Measurements from ENCODE around the gene ANKRD34A.

DNA sequence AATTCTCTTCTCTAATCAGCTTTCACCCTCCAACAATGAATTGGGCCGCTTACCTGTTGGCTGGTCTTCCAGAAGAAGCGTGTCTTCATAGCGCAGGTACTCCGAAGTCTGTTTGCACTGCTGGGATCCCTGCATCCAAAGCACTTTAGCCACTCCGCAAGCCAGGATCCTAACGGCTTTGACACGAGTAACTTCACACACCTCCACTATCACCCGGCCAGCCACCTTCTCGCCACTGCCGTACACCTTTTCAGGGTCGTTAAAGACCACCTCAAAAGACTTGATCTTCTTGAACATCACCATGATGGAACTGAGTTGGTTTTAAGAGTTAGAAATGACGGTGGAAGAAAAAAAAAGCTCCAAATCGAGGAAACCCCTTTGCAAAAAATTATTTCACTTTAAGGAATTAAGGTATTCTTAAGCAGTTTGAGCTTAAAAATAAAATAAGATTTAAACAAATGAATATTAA, 31.6 kb upstream of the ANKRD34A start:
- peak in 1 of 3 donors; percentile 6 for TF ChIP-seq POLR2A (IDR thresholded peaks at IDR 0.05)
- TF ChIP-seq POLR2AphosphoS5 (IDR thresholded peaks at IDR 0.05) = peak in 1 of 3 donors; percentile 46
